HG02943 (cell line): ENCODE data around the gene EIF4E3.

Experiments
- ATAC-seq: cut with Tn5 transposase; IDR thresholded peaks from one replicate; pipeline ENCODE4 v1.9.1; 2021; ENCODE audit warnings: mild to moderate bottlenecking, low read depth, moderate library complexity; ENCODE audit not compliant: unreplicated experiment

Gene EIF4E3

GRCh38 chr3:71652781-71653413, 72.3 kb downstream of the EIF4E3 start:
- no peak for ATAC-seq

DNA sequence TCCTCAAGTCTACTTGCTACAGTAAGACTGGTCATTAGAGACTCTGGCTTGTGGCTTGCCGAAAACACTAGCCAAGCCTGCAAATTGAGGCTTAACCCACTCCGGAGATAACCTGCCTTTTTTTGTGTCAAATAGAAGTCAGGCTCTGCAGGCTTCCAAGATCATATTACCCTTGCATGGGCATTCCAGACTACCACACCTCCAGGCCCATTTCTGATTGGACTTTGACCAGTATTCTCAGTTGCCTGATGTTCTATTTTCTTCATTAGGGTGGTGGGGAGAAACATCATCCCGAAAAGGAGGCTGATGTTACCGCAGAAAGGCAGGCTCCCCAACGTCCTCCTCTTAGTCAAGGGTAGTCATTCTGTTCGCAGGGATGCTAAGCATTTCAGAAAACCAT, 73.6 kb downstream of the EIF4E3 start:
- no peak for ATAC-seq

- no peak for ATAC-seq
Observed at GRCh38 chr3:71650372-71650771, 74.8 kb downstream of the EIF4E3 start.

DNA sequence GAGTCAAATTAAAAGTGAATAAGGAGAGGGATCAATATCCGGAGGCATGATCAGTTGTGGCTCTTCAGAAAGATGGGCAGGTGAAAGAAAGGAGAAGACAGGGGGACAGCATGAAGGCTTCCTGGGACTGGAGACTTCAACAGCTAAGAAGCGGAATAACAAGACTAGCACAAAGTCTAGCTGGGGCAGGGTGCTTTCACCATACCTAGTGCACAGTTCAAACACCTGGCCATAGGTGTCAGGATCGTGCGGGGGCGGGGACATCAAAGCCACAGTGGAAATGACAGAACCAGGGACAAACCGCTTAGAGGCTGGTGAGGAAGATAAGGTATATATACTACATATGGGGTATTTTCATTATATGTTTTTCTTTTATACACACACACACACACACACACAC, 75.4 kb downstream of the EIF4E3 start:
- no peak for ATAC-seq

DNA sequence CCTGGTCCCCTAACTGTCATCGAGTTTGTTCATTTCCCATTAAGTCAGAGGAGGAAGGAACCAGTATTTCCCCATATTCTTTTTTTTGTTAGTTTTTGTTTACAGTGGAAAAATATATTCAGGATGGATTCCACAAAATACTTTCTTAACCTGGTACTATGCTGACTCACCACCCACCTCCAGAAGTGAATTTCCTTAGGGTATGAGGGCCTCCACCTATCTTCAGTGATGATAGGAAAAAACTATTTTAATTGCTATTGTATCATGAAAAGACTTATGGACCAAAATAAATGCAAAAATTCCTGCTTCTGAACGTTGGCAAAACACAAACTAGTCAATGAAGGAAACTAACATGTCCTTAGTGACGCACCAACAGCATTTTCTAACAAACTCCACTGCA, 77.5 kb downstream of the EIF4E3 start:
- ATAC-seq = no peak

- no peak for ATAC-seq
Observed at GRCh38 chr3:71646971-71647370, 78.2 kb downstream of the EIF4E3 start.

DNA sequence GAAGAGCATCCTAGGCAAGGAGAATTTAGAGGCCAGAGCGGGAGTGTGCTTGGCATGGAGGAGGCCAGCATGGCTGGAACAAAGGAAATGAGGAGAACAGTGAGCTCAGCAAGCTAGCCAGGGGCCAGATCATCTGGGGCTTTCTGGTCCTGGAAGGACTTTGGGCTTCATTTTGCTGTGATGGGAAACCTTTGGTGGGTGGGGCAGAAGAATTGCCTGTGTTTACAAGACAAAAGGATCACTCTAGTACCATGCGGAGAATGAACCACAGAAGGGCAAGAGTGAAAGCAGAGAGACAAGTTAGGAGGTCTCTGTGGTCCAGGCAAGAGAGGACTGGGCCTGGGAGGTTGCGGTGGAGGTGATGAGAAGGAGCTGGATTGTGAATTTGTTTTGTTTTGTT, 80.1 kb downstream of the EIF4E3 start:
- no peak for ATAC-seq

- no peak for ATAC-seq
Observed at GRCh38 chr3:71641674-71642073, 83.5 kb downstream of the EIF4E3 start.

DNA sequence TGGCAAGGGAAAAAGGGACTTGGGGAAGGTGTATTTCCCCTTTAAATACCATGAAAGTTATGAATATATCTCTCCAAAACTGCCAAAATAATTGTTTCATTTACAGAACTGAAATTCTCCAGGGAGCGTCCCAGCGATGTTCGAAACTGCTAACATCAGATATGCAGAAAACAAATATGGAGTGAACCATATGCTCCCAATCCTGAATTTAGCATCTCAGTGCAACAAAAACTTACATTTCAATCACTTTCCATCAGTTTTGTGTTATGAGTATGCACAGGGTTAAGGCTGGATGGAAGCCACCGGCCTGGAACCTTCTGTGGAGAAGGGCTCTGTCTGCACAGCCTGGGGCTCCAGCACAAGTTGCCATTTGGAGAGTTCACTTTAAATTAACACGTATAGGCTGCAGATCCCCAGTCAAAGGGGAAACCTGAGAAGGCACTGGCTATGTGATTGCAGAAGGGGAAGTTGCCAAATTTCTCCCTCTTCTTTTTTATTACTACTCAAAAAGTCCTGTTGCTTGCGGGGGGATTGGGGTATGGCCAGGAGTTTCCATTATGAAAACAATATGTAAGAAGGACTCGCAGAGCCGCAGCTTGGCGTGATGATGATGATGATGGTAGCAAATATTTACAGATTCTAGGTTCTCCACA, 84.7 kb downstream of the EIF4E3 start:
- ATAC-seq = no peak

DNA sequence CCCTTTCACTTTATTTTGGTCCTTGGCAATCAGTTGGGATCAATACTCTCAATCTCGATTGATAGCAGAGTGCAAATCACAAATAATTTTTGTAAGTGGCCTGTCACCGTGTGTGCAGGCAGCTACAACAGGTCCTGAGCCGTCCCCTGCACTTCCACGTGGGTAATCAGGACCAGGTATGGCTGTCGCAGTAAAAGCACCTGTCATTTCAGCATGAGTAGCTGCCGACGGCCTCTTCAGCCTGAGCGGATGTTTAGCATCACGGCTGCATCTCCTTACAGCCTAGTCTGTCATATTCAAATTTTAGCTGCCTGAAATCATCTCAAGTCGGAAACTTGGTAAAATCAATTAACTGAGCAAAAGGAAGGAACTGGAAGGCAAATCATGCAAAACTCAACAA, 88.7 kb downstream of the EIF4E3 start:
- ATAC-seq = no peak

DNA sequence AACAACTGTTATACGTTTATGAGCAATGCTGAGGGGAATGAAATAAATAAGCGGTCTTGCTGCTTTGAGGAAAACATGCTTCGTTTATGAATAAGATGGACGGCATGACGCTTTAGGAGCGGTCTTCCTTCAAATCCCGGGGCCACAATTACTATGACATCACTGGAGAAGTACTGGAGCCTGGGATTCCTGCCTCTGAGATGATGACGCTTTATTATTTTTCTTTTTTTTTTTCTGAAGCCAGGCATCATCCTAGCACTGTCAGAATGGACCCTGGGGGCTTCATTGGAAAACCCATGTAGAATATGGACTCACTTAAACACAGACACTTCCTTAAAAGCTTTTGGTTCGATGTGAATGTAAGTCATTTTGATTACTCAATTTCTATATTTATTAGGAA, 89.2 kb downstream of the EIF4E3 start:
- ATAC-seq = no peak

GRCh38 chr3:71634671-71635070, 90.5 kb downstream of the EIF4E3 start:
- ATAC-seq = no peak

DNA sequence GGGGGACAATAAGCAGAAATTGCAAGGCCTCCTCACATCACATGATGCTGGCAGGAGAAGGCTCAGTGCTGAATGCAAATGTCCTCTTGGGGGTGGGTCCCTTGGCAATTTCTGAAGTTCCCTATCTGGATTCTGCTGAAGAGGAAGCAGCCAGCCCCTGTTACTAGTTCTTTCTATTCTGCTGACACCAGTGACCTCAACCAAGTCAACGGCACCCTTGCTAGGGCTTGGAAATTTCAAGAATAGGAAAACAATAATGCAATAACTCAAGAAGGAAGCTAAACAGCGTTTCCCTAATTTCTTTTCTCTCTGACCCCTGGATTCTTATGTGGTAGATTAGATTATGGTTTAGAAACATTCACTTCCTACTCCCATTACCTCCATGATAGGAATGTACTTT, 95.5 kb downstream of the EIF4E3 start:
- ATAC-seq = no peak

GRCh38 chr3:71629289-71629688, 95.9 kb downstream of the EIF4E3 start:
- no peak for ATAC-seq

DNA sequence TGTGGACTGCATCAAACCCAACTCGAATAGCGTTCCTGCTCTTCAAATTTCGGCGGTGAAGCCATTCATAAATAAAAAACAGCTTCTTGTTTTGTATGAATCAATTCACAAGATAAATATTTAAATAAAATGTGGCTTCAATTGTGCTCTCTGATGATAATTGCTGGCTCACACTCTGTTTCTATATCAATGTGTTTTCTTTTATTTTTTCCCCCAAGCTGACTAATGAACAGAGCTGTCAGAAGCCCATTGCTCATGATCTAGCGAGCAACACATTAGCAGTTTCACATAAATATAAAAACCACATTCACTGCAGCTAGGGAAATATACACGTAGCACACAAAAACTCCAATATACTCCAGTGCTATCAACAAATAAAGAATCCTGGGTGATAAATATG, 96.7 kb downstream of the EIF4E3 start:
- no peak for ATAC-seq

DNA sequence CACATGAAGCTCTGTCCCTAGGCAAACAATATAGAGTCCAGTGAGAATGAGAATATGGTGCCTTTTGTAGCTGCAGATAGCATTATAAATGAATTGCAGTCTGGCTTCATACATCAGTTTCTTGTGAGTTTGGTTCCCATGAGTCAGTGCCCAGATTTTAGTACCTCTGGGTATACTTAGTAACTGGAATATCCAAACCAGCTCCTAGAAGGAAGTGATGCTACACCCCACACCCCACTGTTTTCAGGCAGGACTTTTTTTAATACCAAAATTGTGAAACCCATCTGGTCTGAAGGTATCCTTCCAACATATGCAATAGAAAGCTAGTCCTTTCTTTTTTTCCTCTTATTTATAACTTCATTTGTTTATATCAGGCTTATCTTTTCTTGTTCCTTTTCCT, 99.5 kb downstream of the EIF4E3 start:
- ATAC-seq = no peak
